ENCODE measurements around the gene UBASH3B.

Gene UBASH3B

GRCh38 chr11:122676638-122677037, 21.1 kb downstream of the UBASH3B start:
- ATAC-seq, result no peak
- DNase-seq, result no peak

- ATAC-seq (no peak), DNase-seq (no peak)
These were observed 21.7 kb downstream of the UBASH3B start for GRCh38 chr11:122677256-122677655.

GRCh38 chr11:122678406-122678805, 22.9 kb downstream of the UBASH3B start:
- ATAC-seq, result no peak
- no peak for DNase-seq

GRCh38 chr11:122679466-122679865, 23.9 kb downstream of the UBASH3B start:
- DNase-seq (no peak), ATAC-seq (no peak)

GRCh38 chr11:122681070-122681469, 25.5 kb downstream of the UBASH3B start:
- DNase-seq (no peak), ATAC-seq (no peak)

- DNase-seq (peak; percentile 30), ATAC-seq (peak; percentile 84)
These were observed 26.2 kb downstream of the UBASH3B start for GRCh38 chr11:122681735-122682134.

- DNase-seq (no peak), ATAC-seq (no peak)
These were observed 26.9 kb downstream of the UBASH3B start for GRCh38 chr11:122682464-122682863.

- DNase-seq, result no peak
- no peak for ATAC-seq
These were observed 29.5 kb downstream of the UBASH3B start for GRCh38 chr11:122685041-122685440.

GRCh38 chr11:122686111-122686510, 30.6 kb downstream of the UBASH3B start:
- ATAC-seq (no peak), DNase-seq (no peak)

- peak; percentile 32 for ATAC-seq
- no peak for DNase-seq
These were observed 34.9 kb downstream of the UBASH3B start for GRCh38 chr11:122690384-122690783.

GRCh38 chr11:122690801-122691548, 35.5 kb downstream of the UBASH3B start:
- DNase-seq, result peak; percentile 42
- peak; percentile 19 for ATAC-seq

- ATAC-seq (no peak), DNase-seq (no peak)
These were observed 36.1 kb downstream of the UBASH3B start for GRCh38 chr11:122691549-122692150.

- ATAC-seq (no peak), DNase-seq (no peak)
These were observed 36.9 kb downstream of the UBASH3B start for GRCh38 chr11:122692444-122692843.

GRCh38 chr11:122695076-122695615, 39.6 kb downstream of the UBASH3B start:
- DNase-seq (no peak), ATAC-seq (no peak)

- ATAC-seq (peak; percentile 76), DNase-seq (peak; percentile 74)
These were observed 41.1 kb downstream of the UBASH3B start for GRCh38 chr11:122696662-122697061.

- no peak for DNase-seq
- peak; percentile 64 for ATAC-seq
These were observed 42.2 kb downstream of the UBASH3B start for GRCh38 chr11:122697636-122698167.

- no peak for DNase-seq
These were observed 42.9 kb downstream of the UBASH3B start for GRCh38 chr11:122698392-122698791.

GRCh38 chr11:122700666-122701065, 45.1 kb downstream of the UBASH3B start:
- no peak for DNase-seq
- no peak for ATAC-seq

More at GRCh38 chr11:122698392-122698791, 42.9 kb downstream of the UBASH3B start:
- no peak for ATAC-seq

GRCh38 chr11:122701143-122701542, 45.6 kb downstream of the UBASH3B start:
- no peak for ATAC-seq

GRCh38 chr11:122703541-122704272, 48.2 kb downstream of the UBASH3B start:
- peak; percentile 75 for DNase-seq
- peak; percentile 84 for ATAC-seq

More at GRCh38 chr11:122701143-122701542, 45.6 kb downstream of the UBASH3B start:
- DNase-seq, result peak; percentile 49

- ATAC-seq, result no peak
- no peak for DNase-seq
These were observed 49.9 kb downstream of the UBASH3B start for GRCh38 chr11:122705396-122705795.

GRCh38 chr11:122706291-122707088, 51.0 kb downstream of the UBASH3B start:
- DNase-seq (no peak), ATAC-seq (no peak)

Data from stimulated activated naive CD8-positive, alpha-beta T cell treated with anti-CD3 and anti-CD28 coated beads, Interleukin-15, Interleukin-2, amounts not matched to agents 100 U/mL and 50 U/mL, for 24 hours (primary cell).